CD4-positive, alpha-beta T cell treated with Interleukin-21 for 1 hour (primary cell): Measurements from ENCODE around the gene MMP17.

Experiments used
- DNase-seq: peaks from one replicate; pipeline ENCODE4 v3.0.0-alpha.2; 2020

The MMP17 gene

DNA sequence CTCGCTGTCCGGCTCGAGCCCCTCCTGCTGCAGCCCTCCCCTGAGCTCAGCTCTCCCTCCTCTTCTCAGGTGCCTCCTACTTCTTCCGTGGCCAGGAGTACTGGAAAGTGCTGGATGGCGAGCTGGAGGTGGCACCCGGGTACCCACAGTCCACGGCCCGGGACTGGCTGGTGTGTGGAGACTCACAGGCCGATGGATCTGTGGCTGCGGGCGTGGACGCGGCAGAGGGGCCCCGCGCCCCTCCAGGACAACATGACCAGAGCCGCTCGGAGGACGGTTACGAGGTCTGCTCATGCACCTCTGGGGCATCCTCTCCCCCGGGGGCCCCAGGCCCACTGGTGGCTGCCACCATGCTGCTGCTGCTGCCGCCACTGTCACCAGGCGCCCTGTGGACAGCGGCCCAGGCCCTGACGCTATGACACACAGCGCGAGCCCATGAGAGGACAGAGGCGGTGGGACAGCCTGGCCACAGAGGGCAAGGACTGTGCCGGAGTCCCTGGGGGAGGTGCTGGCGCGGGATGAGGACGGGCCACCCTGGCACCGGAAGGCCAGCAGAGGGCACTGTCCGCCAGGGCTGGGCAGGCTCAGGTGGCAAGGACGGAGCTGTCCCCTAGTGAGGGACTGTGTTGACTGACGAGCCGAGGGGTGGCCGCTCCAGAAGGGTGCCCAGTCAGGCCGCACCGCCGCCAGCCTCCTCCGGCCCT, 22.8 kb downstream of the MMP17 start:
- DNase-seq = peak; percentile 39

GRCh38 chr12:131851741-131852550, 23.8 kb downstream of the MMP17 start:
- DNase-seq = no peak

- no peak for DNase-seq
Observed at GRCh38 chr12:131852551-131853299, 24.5 kb downstream of the MMP17 start.

- DNase-seq = no peak
Observed at GRCh38 chr12:131853832-131854797, 25.9 kb downstream of the MMP17 start.

GRCh38 chr12:131854861-131855476, 26.8 kb downstream of the MMP17 start:
- DNase-seq = no peak

DNA sequence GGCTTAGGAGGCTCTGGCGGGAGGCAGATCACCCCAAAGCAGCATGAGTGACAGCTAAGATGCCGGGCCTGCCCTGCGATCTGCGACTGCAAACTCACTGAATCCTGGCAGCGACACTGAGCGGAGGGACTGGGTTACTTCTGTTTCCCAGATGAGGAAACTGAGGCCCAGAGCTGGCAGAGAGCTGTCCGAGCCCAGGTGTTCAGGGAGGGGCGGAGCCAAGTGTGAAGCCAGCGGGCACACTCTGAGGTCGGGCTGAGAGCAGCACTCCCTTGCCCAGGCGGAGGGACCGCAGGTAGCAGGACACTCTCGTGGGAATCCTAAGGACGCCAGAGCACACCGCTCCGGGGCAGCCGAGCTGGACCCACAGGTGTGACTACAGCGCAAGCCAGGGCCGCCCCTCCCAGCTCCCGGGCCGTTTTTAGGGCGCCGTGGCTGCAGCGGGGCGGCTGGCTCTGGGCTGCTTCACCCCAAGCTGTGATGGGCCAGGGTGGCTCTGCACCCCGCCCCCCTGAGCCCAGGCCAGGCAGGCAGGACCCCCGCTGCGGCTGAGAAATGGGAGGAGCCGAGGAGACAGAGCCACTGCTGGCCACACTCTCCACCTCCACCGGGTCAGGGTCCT, 27.4 kb downstream of the MMP17 start:
- DNase-seq = no peak

DNA sequence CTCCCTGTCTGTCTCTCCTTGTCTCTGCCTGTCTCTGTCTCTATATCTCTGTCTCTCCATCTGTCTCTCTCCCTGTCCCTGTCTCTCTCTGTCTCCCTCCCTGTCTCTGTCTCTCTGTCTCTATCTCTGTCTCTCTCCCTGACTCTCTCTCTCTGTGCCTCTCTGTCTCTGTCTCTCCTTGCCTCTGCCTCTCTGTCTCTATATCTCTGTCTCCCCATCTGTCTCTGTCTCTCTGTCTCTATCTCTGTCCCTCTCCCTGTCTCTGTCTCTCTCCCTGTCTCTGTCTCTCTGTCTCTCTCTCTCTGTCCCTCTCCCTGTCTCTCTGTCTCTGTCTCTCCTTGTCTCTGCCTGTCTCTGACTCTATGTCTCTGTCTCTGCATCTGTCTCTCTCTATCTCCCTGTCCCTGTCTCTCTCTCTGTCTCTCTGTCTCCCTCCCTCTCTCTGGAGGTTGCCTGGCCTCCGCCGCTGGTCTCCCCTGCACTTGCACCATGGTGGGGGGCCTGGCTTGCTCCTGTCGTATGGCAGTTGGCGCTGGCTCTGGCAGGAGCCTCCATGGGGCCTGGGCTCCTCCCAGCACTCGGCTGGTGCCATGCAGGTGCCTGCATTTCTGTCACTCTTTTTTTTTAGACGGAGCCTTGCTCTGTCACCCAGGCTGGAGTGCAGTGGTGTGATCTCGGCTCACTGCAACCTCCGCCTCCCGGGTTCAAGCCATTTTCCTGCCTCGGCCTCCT, 28.3 kb downstream of the MMP17 start:
- no peak for DNase-seq

DNA sequence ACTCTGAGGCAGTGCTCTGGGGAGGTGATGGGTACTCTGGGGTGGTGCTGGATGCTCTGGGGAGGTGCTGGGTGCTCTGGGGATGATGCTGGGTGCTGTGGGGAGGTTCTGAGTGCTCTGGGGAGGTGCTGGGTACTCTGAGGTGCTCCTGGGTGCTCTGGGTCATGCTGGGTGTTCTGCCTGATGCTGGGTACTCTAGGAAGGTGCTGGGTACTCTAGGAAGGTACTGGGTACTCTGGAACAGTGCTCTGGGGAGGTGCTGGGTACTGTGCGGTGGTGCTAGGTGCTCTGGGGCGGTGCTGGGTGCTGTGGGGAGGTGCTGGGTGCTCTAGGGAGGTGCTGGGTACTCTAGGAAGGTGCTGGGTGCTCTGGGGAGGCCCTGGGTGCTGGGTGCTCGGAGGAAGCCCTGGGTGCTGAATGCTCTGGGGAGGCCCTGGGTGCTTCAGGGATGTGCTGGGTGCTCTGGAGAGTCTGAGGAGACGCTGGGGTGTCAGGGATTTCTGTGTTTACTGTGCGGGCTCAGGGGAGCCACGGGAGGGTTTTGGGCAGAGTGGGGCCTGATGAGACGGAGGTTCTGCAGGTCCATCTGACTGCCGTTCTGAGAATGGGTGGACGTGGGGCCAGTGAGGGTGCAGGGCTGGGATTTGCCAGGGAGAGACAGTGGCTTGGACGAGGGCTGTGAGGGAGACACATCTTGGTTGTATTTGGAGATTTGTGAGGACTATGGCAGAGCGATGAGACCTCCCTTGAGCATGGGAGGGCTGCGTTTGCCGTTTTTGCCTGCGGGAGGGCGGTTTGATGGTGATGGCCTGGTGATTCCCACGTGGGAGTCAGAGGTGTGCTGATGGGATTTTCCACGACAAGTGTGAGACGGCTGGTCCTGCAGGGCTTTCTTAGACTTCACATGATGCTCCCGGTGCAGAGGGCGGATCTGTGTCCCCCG, 30.0 kb downstream of the MMP17 start:
- DNase-seq = no peak

DNA sequence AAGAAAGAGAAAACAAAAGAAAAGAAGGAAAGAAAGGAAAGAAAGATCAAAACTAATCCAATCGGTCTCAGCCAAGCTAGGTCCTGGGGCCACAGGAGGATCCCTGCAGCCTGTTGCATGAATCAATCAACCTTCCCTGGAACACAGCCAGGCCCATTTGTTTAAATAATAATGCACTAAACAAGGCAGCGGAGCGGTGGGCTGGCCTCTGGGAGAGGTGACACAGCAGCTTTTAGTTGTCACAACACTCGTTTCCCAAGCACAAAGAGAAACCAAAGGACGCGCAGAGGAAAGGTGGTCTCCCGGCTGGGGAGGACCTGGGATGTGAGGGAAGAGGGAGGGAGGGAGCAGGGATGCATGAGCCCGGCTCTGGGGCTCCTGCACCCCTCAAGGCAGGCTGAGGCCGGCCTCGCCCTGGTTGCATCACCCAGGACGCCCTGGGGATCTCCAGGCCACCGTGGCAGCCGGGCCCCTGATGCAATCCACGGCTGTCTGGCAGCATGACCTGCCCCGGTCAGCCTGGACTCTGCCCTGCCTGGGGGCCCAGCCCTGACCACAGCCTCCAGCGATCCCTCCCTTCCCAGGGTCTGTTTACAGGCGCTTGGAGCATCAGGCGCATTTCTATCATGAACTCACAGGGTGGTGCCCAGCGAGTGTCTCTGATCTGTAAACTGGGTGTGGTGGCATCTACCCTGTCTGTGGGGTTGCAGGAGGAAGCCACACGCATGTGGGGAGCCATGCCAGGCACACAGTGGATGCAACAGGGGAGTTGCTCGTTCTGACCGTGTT, 32.5 kb downstream of the MMP17 start:
- DNase-seq = peak; percentile 24

DNA sequence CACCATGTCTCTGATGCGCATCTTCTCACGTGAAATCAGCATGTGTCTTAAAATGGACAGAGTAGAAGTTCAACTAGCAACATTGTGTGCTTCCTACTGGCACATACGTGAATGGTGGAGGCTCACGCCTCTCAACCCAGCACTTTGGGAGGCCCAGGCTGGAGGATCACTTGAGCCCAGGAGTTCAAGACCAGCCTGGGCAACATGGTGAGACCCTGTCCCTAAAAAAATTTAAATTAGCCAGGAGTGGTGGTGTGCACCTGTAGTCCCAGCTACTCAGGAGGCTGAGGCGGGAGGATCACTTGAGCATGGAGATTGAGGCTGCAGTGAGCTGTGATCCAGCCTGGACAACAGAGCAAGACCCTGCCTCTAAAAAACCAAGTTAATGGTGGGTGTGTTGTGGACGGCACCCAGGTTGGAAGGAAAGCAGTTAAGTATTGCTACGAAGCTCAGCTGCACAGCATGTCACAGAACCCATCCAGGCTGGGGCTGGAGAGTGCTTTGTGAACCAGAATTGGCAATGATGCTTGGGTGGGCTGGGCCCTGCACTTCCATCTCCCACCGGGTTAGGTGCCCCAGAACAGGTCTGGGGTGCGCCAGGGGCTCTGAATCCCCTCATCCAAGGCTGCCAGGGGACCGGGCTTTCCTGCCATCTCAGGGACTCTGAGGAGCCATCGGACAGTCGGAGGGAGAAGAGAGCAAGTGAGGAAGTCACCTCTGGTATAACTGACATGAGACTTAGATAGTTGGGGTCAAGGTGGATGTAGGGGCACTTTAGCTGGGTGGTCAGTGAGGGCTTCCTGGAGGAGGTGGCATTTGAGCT, 33.3 kb downstream of the MMP17 start:
- no peak for DNase-seq

DNA sequence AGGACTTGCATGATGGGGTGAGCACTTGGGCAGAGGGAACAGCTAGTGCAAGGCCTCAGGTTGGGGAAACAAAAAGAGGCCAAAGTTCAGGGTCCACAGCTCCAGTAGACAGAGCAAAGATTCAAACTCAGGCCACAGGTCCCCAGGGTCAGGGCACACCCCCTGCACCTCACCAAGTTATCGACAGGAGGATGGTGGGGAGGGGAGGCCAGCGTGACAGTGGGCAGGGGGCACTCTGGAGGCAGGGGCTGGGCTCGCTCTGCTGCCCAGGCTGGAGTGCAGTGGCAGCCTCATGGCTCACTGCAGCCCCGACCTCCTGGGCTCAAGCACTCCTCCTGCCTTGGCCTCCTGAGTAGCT, 33.9 kb downstream of the MMP17 start:
- DNase-seq = no peak

GRCh38 chr12:131862600-131862993, 34.4 kb downstream of the MMP17 start:
- no peak for DNase-seq

DNA sequence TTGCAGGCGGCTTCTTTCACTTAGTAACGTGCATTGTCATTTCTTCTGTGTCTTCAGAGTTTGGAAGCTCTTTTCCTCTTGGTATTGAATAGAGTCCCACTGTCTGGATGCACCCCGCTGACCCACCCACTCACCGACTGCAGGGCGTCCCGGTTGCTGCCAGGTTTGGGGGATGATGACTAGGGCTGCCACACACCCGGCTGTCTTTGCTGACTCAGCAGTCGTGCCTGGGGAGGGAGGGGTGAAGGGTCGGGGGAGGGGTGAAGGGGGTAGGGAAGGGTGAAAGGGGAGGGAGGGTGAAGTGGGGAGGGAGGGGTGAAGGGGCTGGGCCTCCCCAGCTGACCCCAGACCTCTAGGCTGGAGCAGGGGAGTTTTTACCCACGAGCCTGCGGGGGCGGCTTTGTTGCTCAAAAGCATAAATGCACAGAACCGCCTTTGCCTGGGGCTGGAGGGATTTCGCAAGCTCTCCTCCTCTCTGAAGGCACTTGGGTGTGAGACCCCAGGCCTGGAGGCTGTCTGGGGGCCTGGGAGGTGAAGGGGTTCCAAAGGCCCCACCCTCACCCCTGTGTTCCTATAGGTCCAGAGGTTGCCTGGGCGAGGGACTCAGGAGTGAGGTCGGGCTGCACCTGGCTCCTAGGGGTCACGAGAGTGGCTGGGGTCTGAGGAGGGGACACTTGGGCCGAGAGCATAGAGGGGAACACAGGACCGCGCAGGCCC, 35.0 kb downstream of the MMP17 start:
- no peak for DNase-seq

- no peak for DNase-seq
Observed at GRCh38 chr12:131863711-131864396, 35.7 kb downstream of the MMP17 start.

GRCh38 chr12:131864469-131864868, 36.3 kb downstream of the MMP17 start:
- no peak for DNase-seq

- DNase-seq = no peak
Observed at GRCh38 chr12:131865180-131865875, 37.1 kb downstream of the MMP17 start.
